GM21360 (cell line): Measurements from ENCODE around the gene CLK1.
"Not testable (repeated sequence)": the region's sequence is repeated elsewhere in the genome, so short reads cannot be mapped to it uniquely, and the experiment has no call there.

Experiments used
- ATAC-seq: cut with Tn5 transposase; IDR thresholded peaks from one replicate; pipeline ENCODE4 v1.9.1; 2021; ENCODE audit warnings: mild to moderate bottlenecking, moderate library complexity; ENCODE audit not compliant: unreplicated experiment

Gene CLK1

GRCh38 chr2:200864176-200865034 lies at the start of gene CLK1:
Gene CLK1, minus strand, starts transcription at chr2:200864658. Its CDS starts 2,796 bp downstream, at chr2:200861862.
- peak; percentile 83 for ATAC-seq

GRCh38 chr2:200913654-200914053 lies 49.2 kb upstream of the CLK1 start:
- ATAC-seq: no peak

- ATAC-seq: no peak
Observed at GRCh38 chr2:200909958-200910357, 45.5 kb upstream of the CLK1 start.

GRCh38 chr2:200905618-200906296 lies 41.3 kb upstream of the CLK1 start:
- no peak for ATAC-seq

DNA sequence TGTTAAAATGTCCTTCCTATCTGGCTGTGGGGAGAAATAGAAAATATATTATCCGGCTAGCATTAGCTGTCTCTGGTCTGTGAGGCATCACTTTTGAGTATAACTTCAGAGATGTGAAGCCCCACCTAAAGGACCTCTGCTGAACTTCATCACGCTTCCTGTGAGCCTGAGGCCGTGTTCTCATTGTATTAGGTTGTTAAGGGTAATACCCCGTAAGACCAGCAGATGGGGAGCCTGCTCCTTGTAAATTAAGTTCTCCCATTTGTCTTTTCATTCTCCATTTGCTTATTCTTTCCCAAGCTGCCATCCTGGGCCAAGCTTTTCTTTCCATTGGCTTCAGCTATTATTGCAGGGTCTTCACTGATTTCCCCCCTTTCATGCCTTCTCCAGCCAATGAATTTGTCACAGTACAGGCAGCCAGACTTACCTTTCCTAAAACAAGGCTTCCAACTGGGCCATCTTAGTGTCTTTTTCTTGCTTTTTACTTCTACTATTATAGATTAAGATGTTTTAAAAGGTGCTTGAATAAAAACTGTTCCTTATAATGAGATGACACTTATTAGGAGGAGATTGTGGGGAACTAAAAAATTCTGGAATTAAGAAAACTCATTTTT lies 37.1 kb upstream of the CLK1 start:
- ATAC-seq: peak; percentile 96

- no peak for ATAC-seq
Observed at GRCh38 chr2:200899482-200899881, 35.0 kb upstream of the CLK1 start.

- ATAC-seq: peak; percentile 88
Observed at GRCh38 chr2:200888704-200889625, 24.5 kb upstream of the CLK1 start, which contains the start of the genes NIF3L1 and PPIL3. Gene NIF3L1, plus strand, starts transcription at chr2:200889371. Its CDS starts 2,573 bp downstream, at chr2:200891944. Gene PPIL3, minus strand, starts transcription at chr2:200889077. Its CDS starts 1,462 bp downstream, at chr2:200887615.

DNA sequence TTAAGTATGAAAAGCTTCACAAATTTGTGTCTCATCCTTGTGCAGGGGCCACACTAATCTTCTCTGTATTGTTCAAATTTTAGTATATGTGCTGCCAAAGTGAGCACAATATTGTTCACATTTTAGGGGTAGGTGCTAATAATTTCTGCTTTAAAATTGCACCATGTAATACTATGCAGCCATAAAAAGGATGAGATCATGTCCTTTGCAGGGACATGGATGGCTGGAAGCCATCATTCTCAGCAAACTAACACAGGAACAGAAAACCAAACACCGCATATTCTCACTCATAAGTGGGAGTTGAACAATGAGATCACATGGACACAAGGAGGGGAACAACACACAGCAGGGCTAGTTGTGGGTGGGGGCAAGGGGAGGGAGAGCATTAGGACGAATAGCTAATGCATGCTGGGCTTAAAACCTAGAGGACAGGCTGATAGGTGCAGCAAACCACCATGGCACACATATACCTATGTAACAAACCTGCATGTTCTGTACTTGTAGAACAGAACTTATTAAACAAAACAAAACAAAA lies 17.3 kb upstream of the CLK1 start:
- not testable (repeated sequence) for ATAC-seq

DNA sequence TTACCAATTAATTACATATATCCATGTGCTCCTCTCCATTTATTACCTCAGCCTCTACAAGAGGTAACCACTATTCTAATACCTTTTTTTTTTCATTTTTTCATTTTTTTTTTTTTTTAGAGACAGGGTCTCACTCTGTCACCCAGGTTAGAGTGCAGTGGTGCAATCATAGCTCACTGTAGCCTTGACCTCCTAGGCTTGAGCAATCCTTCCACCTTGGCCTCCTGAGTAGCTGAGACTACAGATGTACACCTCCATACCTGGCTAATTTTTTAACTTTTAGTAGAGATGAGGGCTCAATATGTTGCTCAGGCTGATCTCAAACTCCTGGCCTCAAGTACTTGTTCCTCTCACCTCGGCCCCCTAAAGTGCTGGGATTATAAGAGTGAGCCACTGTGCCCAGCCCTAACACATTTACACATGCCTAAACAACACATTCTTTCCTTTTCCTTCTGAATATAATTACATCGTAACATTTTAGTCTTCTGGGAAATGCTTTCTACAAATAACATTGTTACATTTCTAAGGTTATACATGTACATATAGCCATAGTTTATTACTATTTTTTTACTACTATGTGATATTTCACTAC lies 13.9 kb upstream of the CLK1 start:
- no peak for ATAC-seq

DNA sequence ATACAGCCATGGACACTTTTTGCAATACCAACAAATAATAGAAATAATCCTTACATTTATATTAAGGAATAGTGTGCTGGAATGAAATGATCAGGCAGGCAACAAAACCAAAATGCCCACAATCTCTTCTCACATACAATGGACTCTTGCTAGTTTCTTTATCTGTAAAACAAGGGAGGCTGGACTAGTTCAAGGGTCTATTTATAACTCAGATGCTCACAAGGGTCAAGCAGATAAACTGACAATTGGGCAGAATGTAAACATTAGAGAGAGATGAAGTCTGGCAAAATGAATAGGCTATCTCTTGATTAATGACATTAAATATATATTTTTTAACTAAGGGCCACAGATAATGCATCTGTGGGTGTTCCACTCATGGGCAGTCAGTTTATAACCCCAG lies 13.0 kb upstream of the CLK1 start:
- ATAC-seq: no peak

- no peak for ATAC-seq
Observed at GRCh38 chr2:200873560-200873959, 9.1 kb upstream of the CLK1 start.

- ATAC-seq: no peak
Observed at GRCh38 chr2:200871151-200871550, 6.7 kb upstream of the CLK1 start.

DNA sequence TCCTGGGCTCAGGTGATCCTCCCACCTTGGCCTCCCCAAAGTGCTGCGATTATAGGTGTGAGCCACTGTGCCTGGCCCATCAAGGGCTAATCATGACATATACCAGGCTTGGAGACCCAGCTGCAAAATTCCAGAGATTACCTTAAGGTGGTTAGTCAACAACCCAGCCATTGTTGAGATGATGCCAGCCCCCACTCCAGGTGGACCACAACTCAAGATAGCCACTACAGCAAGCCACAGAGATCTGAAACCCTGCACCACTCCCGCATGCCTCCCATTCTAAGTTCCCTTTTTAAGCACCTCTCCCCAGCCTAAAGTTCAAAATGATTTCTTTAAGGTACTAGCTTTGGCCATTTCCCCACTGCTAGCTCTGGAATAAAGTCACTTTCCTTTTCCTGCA lies 4.6 kb upstream of the CLK1 start:
- ATAC-seq: no peak

- ATAC-seq: no peak
Observed at GRCh38 chr2:200863782-200864175, 679 bp downstream of the CLK1 start.

DNA sequence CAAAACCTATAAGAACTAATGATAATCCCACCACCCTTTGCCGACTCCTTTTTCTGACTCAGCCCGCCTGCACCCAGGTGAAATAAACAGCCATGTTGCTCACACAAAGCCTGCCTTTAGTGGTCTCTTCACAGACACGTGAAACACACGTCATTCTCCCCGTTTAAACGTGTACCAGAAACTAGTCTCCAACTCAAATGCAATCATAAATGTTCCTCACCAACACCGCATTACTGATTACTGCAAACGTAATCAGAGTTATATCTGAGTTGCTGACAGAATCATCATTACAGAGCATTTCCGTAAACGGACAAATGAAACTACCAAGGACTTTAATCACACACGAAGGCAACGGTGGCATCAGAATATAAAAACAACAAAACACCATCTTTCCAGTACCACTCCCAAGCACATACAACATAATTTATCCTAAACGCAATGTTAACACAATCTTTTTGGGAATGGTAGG lies 1.9 kb downstream of the CLK1 start:
- no peak for ATAC-seq

GRCh38 chr2:200861617-200862155 lies 2.8 kb downstream of the CLK1 start:
- ATAC-seq: no peak

DNA sequence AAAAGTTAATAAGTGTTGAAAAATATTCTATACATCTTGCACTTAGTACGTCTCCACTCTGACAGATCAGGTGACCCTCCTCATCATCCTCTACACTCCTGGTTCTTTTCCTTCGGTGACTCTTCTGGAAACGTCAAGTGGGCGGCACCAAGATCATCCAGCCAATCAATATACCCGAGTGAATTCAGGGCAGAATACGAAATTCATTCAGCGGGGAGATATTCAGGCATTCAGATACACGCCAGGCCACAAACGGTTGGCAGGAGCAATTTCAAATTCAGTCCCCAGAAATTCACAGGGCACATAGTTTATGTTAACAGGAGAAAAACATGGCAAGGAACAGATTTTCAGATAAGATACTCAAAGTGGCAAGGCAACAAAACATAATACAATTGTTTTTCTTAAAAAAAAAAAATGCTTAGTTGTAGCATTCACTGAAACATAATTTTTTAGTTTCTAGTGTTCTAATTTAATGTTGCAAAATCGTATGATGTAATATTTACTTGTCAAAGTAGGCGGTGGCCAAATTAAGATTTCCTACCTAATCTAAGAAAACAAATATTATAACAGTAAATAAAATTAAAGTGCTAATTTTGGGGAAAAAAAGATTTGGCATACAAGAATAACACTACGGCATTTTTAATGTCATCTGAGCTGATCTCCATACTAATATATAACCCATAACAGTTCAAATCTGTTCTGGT lies 4.2 kb downstream of the CLK1 start:
- no peak for ATAC-seq

GRCh38 chr2:200856806-200857205 lies 7.7 kb downstream of the CLK1 start:
- no peak for ATAC-seq

DNA sequence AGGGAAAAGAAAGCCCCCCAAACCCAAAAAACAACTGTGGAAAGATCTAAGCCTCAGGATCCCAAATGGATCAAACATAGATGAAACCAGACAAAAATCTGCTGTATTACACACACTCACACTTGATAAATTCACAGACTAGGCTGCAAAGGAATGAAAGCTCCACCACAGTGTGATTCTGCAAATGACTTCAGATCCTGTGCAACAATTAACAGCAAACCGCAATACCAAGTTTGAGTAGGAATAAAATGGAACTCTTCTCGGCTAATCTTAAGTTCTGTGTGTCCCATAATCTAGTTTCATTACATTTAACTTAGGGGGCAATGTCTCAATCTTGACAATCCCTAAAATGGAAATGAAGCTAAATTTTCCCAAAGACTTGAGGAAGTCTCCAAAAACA lies 11.9 kb downstream of the CLK1 start:
- ATAC-seq: no peak
